Liver (tissue), 9 donors: ENCODE data around the gene SNCG. TPM values are rescaled to one million over a fixed set of nuclear protein-coding genes. Genes with fewer than 3 reads are reported as not detected.

Source experiments
- DNase-seq: peaks from one replicate; pipeline ENCODE4 v3.0.0-alpha.2; 2017; ENCODE audit warnings: low spot score
- H3K27ac ChIP-seq, 2 donors: one replicate each; pipeline ENCODE4 v1.7.0; 2013; ENCODE audit warnings: inconsistent platforms in 2 of 2, low read length in 2 of 2, control low read depth in 1 of 2, low read depth in 1 of 2, mild to moderate bottlenecking in 1 of 2
- H3K27me3 ChIP-seq, 4 donors: one replicate each; pipeline versions ENCODE4 v1.6.1 to v1.7.0; 2013; ENCODE audit warnings: low read length in 3 of 4, inconsistent platforms in 1 of 4, mild to moderate bottlenecking in 1 of 4, moderate library complexity in 1 of 4; ENCODE audit not compliant: control insufficient read depth in 4 of 4, insufficient read depth in 4 of 4
- H3K36me3 ChIP-seq, 4 donors: one replicate each; pipeline versions ENCODE4 v1.6.1 to v1.7.0; 2013; ENCODE audit warnings: low read length in 3 of 4, mild to moderate bottlenecking in 3 of 4, low read depth in 1 of 4, moderate library complexity in 1 of 4; ENCODE audit not compliant: control insufficient read depth in 4 of 4, insufficient read depth in 3 of 4
- H3K4me1 ChIP-seq, 4 donors: one replicate each; pipeline versions ENCODE4 v1.6.1 to v1.7.0; 2013; ENCODE audit warnings: low read length in 3 of 4, mild to moderate bottlenecking in 3 of 4, moderate library complexity in 1 of 4; ENCODE audit not compliant: control insufficient read depth in 4 of 4, insufficient read depth in 4 of 4
- H3K4me3 ChIP-seq, 3 donors: one replicate each; pipeline versions ENCODE4 v1.6.1 to v1.7.0; 2013; ENCODE audit warnings: low read length in 3 of 3, control low read depth in 1 of 3, low read depth in 1 of 3, mild to moderate bottlenecking in 1 of 3
- H3K9ac ChIP-seq, 2 donors: one replicate each; pipeline ENCODE4 v1.7.0; 2013; ENCODE audit warnings: low read length in 2 of 2, mild to moderate bottlenecking in 2 of 2, moderate library complexity in 2 of 2, control low read depth in 1 of 2, low read depth in 1 of 2
- H3K9me3 ChIP-seq, 4 donors: one replicate each; pipeline versions ENCODE4 v1.6.1 to v1.7.0; 2013; ENCODE audit warnings: low read length in 3 of 4; ENCODE audit not compliant: control insufficient read depth in 4 of 4
- ATF3 ChIP-seq: IDR thresholded peaks from 2 replicates; pipeline ENCODE4 v1.6.1; 2016; ENCODE audit warnings: antibody characterized with exemption
- FOXA1 ChIP-seq: IDR thresholded peaks from 2 replicates; pipeline ENCODE4 v1.6.1; 2016; ENCODE audit warnings: antibody characterized with exemption
- FOXA2 ChIP-seq: IDR thresholded peaks from 2 replicates; pipeline ENCODE4 v1.6.1; 2016; ENCODE audit warnings: antibody characterized with exemption
- GABPA ChIP-seq, 2 donors: IDR thresholded peaks in 1 of 2; conservative IDR thresholded peaks in 1 of 2; 2 replicates each; pipeline ENCODE4 v1.6.1; 2016; ENCODE audit warnings: antibody characterized with exemption in 2 of 2, mild to moderate bottlenecking in 1 of 2, moderate library complexity in 1 of 2
- HNF4A ChIP-seq, 2 donors: conservative IDR thresholded peaks; 2 replicates each; pipeline ENCODE4 v1.6.1; 2016; ENCODE audit warnings: antibody characterized with exemption in 2 of 2, mild to moderate bottlenecking in 2 of 2
- HNF4G ChIP-seq: IDR thresholded peaks from 2 replicates; pipeline ENCODE4 v1.6.1; 2016; ENCODE audit warnings: antibody characterized with exemption
- JUND ChIP-seq, 2 donors: IDR thresholded peaks; 2 replicates each; pipeline ENCODE4 v1.6.1; 2016; ENCODE audit warnings: antibody characterized with exemption in 2 of 2
- MAX ChIP-seq: IDR thresholded peaks from 2 replicates; pipeline ENCODE4 v1.6.1; 2016; ENCODE audit warnings: antibody characterized with exemption
- NR2F2 ChIP-seq: IDR thresholded peaks from 2 replicates; pipeline ENCODE4 v1.6.1; 2016; ENCODE audit warnings: antibody characterized with exemption
- RAD21 ChIP-seq, 2 donors: IDR thresholded peaks; 2 replicates each; pipeline ENCODE4 v1.6.1; 2016; ENCODE audit warnings: antibody characterized with exemption in 2 of 2, mild to moderate bottlenecking in 2 of 2
- REST ChIP-seq: IDR thresholded peaks from 2 replicates; pipeline ENCODE4 v1.6.1; 2016; ENCODE audit warnings: antibody characterized with exemption, mild to moderate bottlenecking
- RXRA ChIP-seq, 2 donors: IDR thresholded peaks; 2 replicates each; pipeline ENCODE4 v1.6.1; 2017 to 2018; ENCODE audit warnings: antibody characterized with exemption in 2 of 2, mild to moderate bottlenecking in 1 of 2
- SP1 ChIP-seq: IDR thresholded peaks from 2 replicates; pipeline ENCODE4 v1.6.1; 2018; ENCODE audit warnings: antibody characterized with exemption, mild to moderate bottlenecking
- TAF1 ChIP-seq: conservative IDR thresholded peaks from 2 replicates; pipeline ENCODE4 v1.6.1; 2016; ENCODE audit warnings: antibody characterized with exemption, mild to moderate bottlenecking
- YY1 ChIP-seq: IDR thresholded peaks from 2 replicates; pipeline ENCODE4 v1.6.1; 2016; ENCODE audit warnings: antibody characterized with exemption, mild to moderate bottlenecking
- WGBS: extraction: QIAGEN DNeasy Blood & Tissue Kit; methylation state at CpG from one replicate; pipeline ENCODE4 v1.1.7; 2013; 5-methylcytosine and 5-hydroxymethylcytosine counted together
- polyA plus RNA-seq, 2 donors: library from polyadenylated mRNA; stranded (reverse) in 1 of 2; unstranded in 1 of 2; fragments of 200-250 nt in 1 of 2; fragments of >200 nt in 1 of 2; fragmentation: Nextera tagmentation in 1 of 2; extraction: Ambion mirVana in 1 of 2; gene quantifications; one replicate each; pipeline versions ENCODE4 v1.2.1 to v1.2.3, GENCODE V29; 2013 to 2015
- total RNA-seq, 2 donors: library from RNA; depleted of rRNA; stranded (reverse); fragments of >200 nt; gene quantifications; one replicate each; pipeline ENCODE4 v1.2.3, GENCODE V29; 2014
- TF ChIP-seq, protein P1 (sequence below): IDR thresholded peaks from 2 replicates; pipeline ENCODE4 v1.6.1; 2016; ENCODE audit warnings: antibody characterized with exemption
- donor health status: healthy.
- donor health status: healthy.
- donor health status: healthy.
- donor health status: healthy.
- donor health status: healthy.

SNCG gene
- total and polyA plus RNA-seq, 4 donors: 0.84 to 2.6 (median 1.7) TPM

- Histone ChIP-seq H3K27ac (peak overlapping the region; percentile 53 to 56), H3K4me1 (peaks cover 0 to 40% (median 16%) of the 10 kb centered on the region in 4 donors), H3K4me3 (peak overlapping the region in 1 of 3 donors; percentile 37), H3K9ac (no peak overlapping the region), H3K36me3 (no peaks in the 10 kb centered on the region), H3K9me3 (no peaks in the 10 kb centered on the region), H3K27me3 (no peaks in the 10 kb centered on the region)
- WGBS: 17% methylated on average over 66 of the region's 66 CpGs
- peak; percentile 67 for DNase-seq
- TF ChIP-seq SP1: peak; percentile 31
- TF ChIP-seq JUND (IDR thresholded peaks at IDR 0.05): peak; percentile 77 to 85
- peak; percentile 73 for TF ChIP-seq MAX
- peak; percentile 35 for TF ChIP-seq YY1
- no peak for TF ChIP-seq REST
- peak; percentile 48 for TF ChIP-seq ATF3
- TF ChIP-seq FOXA1: no peak
- TF ChIP-seq RAD21 (IDR thresholded peaks at IDR 0.05): peak in 1 of 2 donors; percentile 12
Measured at GRCh38 chr10:86971232-86971991, 13.0 kb downstream of the SNCG start.

DNA sequence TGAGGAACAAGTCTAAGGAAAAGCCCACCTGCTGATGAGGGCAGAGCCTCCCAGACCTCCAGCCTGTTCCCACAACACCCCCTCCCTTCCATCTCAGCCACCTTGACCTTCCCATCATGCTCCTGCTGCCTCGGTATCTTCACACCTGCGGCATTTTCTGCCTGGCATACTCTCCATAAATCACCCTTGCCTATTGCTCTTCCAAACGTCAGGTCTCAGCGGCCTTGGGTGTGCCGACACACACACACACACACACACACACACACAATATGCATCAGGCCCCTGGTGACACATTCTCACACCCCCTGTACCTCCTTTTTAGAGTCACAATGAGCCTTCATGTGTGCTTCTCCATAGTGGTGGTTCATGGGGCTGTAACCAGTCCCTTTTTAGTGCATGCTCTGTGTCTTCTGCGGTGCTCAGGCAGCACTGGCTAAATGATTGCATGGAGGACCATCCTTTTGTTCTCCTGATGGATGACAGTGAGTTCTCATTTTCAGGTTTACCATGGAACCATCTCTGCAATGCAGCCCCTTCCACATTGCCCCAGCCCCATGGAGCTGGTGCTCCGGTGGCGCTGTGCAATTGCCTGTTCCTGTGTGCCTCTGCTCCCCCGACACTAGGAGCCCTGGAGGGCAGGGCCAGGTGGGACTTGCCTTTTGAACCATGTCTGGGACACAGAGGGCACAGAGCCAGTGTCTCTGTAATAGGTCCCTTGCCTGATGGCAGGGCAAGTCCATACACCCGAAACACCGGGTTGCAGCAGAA, 14.4 kb downstream of the SNCG start:
- no peak overlapping the region for H3K27ac ChIP-seq
- DNase-seq: no peak
- no peaks in the 10 kb centered on the region for H3K36me3 ChIP-seq
- WGBS: 98% methylated on average over 11 of the region's 11 CpGs
- H3K9ac ChIP-seq: no peak overlapping the region
- no peak for TF ChIP-seq ATF3
- no peak for TF ChIP-seq FOXA1
- no peak for TF ChIP-seq RAD21 (IDR thresholded peaks at IDR 0.05)
- TF ChIP-seq FOXA2: no peak
- TF ChIP-seq REST: no peak
- no peak for TF ChIP-seq TAF1
- TF ChIP-seq HNF4G: no peak
- no peak for TF ChIP-seq MAX
- no peak for TF ChIP-seq RXRA (IDR thresholded peaks at IDR 0.05)
- TF ChIP-seq YY1: no peak
- no peak for TF ChIP-seq GABPA (IDR thresholded peaks at IDR 0.05 in 1 of 2, conservative IDR thresholded peaks at IDR 0.05 in 1 of 2)
- TF ChIP-seq JUND (IDR thresholded peaks at IDR 0.05): no peak
- TF ChIP-seq, protein P1, sequence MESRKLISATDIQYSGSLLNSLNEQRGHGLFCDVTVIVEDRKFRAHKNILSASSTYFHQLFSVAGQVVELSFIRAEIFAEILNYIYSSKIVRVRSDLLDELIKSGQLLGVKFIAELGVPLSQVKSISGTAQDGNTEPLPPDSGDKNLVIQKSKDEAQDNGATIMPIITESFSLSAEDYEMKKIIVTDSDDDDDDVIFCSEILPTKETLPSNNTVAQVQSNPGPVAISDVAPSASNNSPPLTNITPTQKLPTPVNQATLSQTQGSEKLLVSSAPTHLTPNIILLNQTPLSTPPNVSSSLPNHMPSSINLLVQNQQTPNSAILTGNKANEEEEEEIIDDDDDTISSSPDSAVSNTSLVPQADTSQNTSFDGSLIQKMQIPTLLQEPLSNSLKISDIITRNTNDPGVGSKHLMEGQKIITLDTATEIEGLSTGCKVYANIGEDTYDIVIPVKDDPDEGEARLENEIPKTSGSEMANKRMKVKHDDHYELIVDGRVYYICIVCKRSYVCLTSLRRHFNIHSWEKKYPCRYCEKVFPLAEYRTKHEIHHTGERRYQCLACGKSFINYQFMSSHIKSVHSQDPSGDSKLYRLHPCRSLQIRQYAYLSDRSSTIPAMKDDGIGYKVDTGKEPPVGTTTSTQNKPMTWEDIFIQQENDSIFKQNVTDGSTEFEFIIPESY: no peak
- TF ChIP-seq HNF4A (conservative IDR thresholded peaks at IDR 0.05): no peak
- TF ChIP-seq NR2F2: no peak
- no peaks in the 10 kb centered on the region for H3K27me3 ChIP-seq
- no peak overlapping the region for H3K4me3 ChIP-seq
- peaks cover 0 to 27% (median 15%) of the 10 kb centered on the region in 4 donors for H3K4me1 ChIP-seq
- H3K9me3 ChIP-seq: no peaks in the 10 kb centered on the region
